ENCODE results near the gene HOXB3.

Gene HOXB3

DNA sequence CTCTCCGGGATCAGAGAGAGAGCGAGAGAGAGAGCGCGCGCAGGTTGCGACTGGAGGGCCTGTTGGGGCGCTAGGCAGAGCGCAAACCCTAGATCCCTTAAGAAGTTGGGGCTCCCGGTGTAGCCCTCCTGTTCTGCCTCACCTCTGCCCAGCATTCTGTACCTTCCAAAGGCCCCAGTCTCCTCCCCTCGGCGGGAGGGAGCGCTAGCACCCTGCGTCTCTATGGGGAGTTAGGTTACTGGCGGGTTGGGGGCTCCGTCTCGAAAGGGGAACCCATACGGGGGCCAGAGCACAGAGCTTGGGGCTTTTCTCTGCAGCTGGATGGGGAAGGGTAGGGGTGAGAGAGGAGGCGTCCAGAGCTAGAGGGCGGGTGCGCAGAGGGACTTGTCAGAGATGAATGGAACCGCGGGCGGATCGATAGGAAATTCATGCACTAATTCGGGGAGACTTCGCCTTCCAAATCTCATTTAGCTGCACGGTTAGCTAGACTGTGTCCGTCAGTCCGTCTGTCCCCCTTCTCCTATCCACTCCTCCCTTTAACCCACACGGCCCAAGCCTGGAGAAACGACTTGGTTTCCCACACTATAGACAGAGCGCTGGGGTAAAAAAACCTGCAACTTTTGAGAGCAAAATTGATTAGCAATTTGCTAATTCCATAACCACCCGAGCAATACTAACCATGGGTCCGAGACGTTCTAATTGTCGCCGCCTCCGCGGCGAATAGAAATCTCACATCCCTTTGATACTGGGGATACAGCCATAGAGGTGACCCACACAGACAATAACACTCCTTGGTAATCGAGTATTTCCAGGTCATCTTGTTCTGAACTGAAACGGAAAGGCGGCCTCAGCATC, 11.2 kb downstream of the HOXB3 start:
- H3K27ac ChIP-seq (ENCODE audit: poor library complexity, severe bottlenecking), result peak overlapping the region; percentile 35
- ATAC-seq (ENCODE audit: low read depth), result peak; percentile 13; the same call in 1 of the 3 replicates
- no peak for TF ChIP-seq CTCF (IDR thresholded peaks at IDR 0.05; ENCODE audit: poor library complexity, severe bottlenecking)
- H3K36me3 ChIP-seq (ENCODE audit: low read depth), result peaks cover 5% of the 10 kb centered on the region
- H3K27me3 ChIP-seq (ENCODE audit: insufficient read depth, poor library complexity, severe bottlenecking), result no peaks in the 10 kb centered on the region
- no peak for DNase-seq (ENCODE audit: low spot score)
- H3K4me1 ChIP-seq (ENCODE audit: insufficient read depth, poor library complexity, severe bottlenecking), result peaks cover under 1% of the 10 kb centered on the region
- H3K4me3 ChIP-seq (ENCODE audit: severe bottlenecking), result peak overlapping the region; percentile 63
- H3K9me3 ChIP-seq (ENCODE audit: severe bottlenecking), result no peaks in the 10 kb centered on the region

DNA sequence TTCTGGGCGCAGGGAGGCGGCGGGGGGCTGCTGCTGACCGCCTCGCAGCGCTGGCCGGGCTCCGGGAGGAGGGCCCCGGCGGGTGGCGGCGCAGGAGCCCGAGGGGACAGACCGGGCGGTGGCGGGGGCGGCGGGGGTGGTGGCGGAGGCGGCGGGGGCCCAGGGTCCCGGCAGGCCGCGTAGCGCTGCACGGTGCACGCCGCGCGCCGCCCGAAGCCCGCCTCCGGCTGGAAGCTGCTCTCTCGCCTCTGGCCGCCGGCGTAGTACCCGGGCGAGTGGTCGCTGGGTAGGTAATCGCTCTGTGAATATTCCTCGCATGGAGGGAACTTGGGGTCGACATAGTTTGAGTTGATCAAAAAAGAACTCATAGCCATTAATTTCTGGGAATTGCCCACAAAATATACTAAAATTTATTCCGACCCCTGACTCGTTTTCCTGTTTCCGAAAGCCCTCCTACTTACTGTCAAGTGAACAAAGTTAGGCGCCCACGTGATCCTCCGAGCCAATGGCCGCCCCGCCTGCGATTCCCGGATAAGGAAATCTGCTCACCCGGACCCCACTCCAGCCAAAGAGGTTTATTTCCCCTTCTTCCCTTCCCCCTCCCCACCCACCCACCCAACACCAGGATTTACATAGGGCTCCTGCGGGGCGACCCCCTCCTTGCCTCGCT, 12.0 kb downstream of the HOXB3 start, which contains the start of gene HOXB4:
HOXB4 (minus strand) TSS at position 405 of the 670 bp plus-strand sequence; CDS start at position 374, 31 bp downstream.
- H3K9me3 ChIP-seq (ENCODE audit: severe bottlenecking), result no peaks in the 10 kb centered on the region
- H3K27ac ChIP-seq (ENCODE audit: poor library complexity, severe bottlenecking), result peak within 1 kb of the TSS; percentile 35
- no peaks in the 10 kb centered on the region for H3K27me3 ChIP-seq (ENCODE audit: insufficient read depth, poor library complexity, severe bottlenecking)
- peaks cover 5% of the 10 kb centered on the region for H3K4me1 ChIP-seq (ENCODE audit: insufficient read depth, poor library complexity, severe bottlenecking)
- DNase-seq (ENCODE audit: low spot score) (no peak), ATAC-seq (ENCODE audit: low read depth) (peak; percentile 75)
- H3K4me3 ChIP-seq (ENCODE audit: severe bottlenecking), result peak within 1 kb of the TSS; percentile 63
- no peak for TF ChIP-seq CTCF (IDR thresholded peaks at IDR 0.05; ENCODE audit: poor library complexity, severe bottlenecking)
- peaks cover 5% of the 10 kb centered on the region for H3K36me3 ChIP-seq (ENCODE audit: low read depth)

- peak overlapping the region; percentile 35 for H3K27ac ChIP-seq (ENCODE audit: poor library complexity, severe bottlenecking)
- peaks cover 5% of the 10 kb centered on the region for H3K36me3 ChIP-seq (ENCODE audit: low read depth)
- H3K27me3 ChIP-seq (ENCODE audit: insufficient read depth, poor library complexity, severe bottlenecking), result no peaks in the 10 kb centered on the region
- no peaks in the 10 kb centered on the region for H3K9me3 ChIP-seq (ENCODE audit: severe bottlenecking)
- no peak for TF ChIP-seq CTCF (IDR thresholded peaks at IDR 0.05; ENCODE audit: poor library complexity, severe bottlenecking)
- ATAC-seq (ENCODE audit: low read depth) (peak; percentile 28; the same call in 1 of the 3 replicates), DNase-seq (ENCODE audit: low spot score) (no peak)
- H3K4me1 ChIP-seq (ENCODE audit: insufficient read depth, poor library complexity, severe bottlenecking), result peaks cover 5% of the 10 kb centered on the region
- H3K4me3 ChIP-seq (ENCODE audit: severe bottlenecking), result peak overlapping the region; percentile 63
These were observed 12.6 kb downstream of the HOXB3 start for GRCh38 chr17:48577330-48577945.

GRCh38 chr17:48576479-48577309, 13.3 kb downstream of the HOXB3 start:
- H3K27ac ChIP-seq (ENCODE audit: poor library complexity, severe bottlenecking), result peak overlapping the region; percentile 35
- no peak for DNase-seq (ENCODE audit: low spot score)

More at GRCh38 chr17:48576479-48577309, 13.3 kb downstream of the HOXB3 start:
- Histone ChIP-seq H3K4me3 (ENCODE audit: severe bottlenecking) (peak overlapping the region; percentile 63), H3K36me3 (ENCODE audit: low read depth) (peaks cover 5% of the 10 kb centered on the region), H3K27me3 (ENCODE audit: insufficient read depth, poor library complexity, severe bottlenecking) (no peaks in the 10 kb centered on the region), H3K4me1 (ENCODE audit: insufficient read depth, poor library complexity, severe bottlenecking) (peaks cover 5% of the 10 kb centered on the region), H3K9me3 (ENCODE audit: severe bottlenecking) (no peaks in the 10 kb centered on the region)
- no peak for TF ChIP-seq CTCF (IDR thresholded peaks at IDR 0.05; ENCODE audit: poor library complexity, severe bottlenecking)
- ATAC-seq (ENCODE audit: low read depth), result peak; percentile 72
